GM12892 (cell line): ENCODE data around the gene HLA-DQA1.

Experiments used
- DNase-seq: peaks from one replicate; pipeline ENCODE4 v3.0.0; 2011; ENCODE audit not compliant: insufficient read length
- FAIRE-seq: peaks from 2 replicates; lab custom pipeline; 2011; peaks lifted over from hg19 to GRCh38; lab: Jason Lieb, UNC
- POLR2A ChIP-seq: IDR thresholded peaks from 2 replicates; pipeline ENCODE4 v1.6.1; 2011; ENCODE audit warnings: low read depth, low read length, control low read depth
- POLR2AphosphoS5 ChIP-seq: IDR thresholded peaks from 2 replicates; pipeline ENCODE4 v1.6.1; 2011; ENCODE audit warnings: low read depth, low read length, control low read depth
- TAF1 ChIP-seq: IDR thresholded peaks from 2 replicates; pipeline ENCODE4 v1.6.1; 2011; ENCODE audit warnings: low read depth, mild to moderate bottlenecking, control low read depth, low read length, borderline replicate concordance

Gene HLA-DQA1

DNA sequence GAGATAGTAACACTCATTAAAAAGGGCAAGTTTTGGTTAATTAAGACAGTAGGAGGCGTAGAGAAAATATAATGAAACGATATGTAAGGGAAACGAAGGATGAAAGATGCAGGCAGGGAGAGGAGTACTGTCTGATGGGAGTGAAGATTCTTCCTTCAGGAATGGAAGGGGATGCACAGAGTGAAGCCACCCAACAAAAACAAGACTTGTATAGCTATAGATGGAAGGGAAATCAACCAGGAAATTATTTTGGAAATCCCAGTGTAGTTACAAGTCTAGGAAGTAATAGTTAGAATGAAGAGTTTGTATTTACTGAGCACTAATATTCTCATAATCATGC is 27.8 kb upstream of the HLA-DQA1 start:
- TF ChIP-seq POLR2AphosphoS5 (no peak), POLR2A (no peak), TAF1 (no peak)
- FAIRE-seq (no peak), DNase-seq (no peak)

DNA sequence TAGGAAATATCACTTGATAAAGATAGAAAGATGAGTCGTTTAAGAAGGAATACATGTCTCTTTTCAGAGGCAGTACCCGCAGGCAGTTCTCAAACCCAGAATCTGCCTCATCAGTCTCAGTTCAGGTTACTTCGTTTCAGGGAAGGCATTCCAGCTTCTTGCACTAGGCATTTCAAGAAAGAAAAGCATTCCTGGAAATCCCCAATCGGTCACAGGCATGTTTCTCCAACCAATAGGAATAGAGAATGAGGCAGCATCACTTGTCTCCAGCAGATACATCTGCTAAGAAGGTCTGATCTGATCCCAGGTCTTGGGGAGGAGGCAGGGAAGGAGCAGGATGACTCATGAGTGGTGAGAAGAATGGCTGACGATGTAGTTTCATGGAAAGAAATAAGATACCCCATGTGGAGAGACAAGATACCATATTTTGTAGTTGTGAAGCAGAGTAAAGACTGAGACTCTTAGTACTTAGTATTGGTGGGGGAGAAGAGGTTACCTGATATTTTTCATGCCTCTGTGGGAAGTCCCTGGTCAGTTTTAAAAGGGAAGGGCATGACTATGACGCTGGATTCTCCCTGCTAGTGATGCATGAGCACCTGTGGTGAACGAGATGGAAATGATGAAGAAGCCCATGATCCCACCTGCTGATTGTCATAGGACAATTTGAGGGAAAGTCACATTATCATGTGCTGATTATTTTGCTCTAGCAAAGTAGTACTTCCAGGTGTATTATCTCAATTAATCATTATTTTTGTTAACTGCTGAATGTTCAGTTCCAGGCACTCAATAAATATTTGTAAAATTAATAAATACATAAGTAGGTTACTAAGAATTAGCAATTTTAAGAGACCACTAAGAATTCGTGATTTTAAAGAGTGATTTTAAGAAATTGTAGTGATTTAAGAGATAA is 27.2 kb upstream of the HLA-DQA1 start:
- TF ChIP-seq TAF1: peak; percentile 49; the same call in 1 of the 2 replicates
- peak; percentile 74 for TF ChIP-seq POLR2A
- peak; percentile 78 for TF ChIP-seq POLR2AphosphoS5
- FAIRE-seq (peak; percentile 99), DNase-seq (no peak)

DNA sequence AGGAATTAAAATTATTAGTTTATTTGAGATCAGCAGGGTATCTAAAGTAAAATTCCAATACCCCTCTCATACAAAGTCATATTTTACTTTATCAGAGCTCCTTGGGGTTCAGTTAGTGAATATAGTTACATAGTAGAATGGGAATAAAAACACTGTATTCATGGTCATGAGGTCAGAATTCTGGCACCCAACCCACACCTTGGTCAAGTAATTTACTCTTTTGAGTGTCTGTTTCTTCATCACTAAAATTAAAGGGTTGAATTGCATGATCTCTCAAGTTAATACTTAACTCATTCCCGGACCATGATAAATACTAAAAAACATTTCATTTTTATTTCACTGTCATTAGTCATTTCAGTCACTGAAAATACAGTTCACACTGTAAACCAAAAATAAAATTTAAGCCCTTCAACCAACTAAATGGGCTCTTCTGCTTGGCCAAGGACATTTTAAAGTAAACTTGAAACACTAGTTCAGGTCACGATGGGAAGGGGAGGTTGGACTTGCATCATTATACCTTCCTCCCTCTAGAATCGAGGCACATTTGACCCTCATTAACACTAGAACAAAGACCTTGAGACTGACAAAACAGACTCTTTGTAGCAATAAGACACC is 26.4 kb upstream of the HLA-DQA1 start:
- no peak for TF ChIP-seq TAF1
- TF ChIP-seq POLR2AphosphoS5: no peak
- no peak for TF ChIP-seq POLR2A
- DNase-seq: no peak
- FAIRE-seq: peak; percentile 77

DNA sequence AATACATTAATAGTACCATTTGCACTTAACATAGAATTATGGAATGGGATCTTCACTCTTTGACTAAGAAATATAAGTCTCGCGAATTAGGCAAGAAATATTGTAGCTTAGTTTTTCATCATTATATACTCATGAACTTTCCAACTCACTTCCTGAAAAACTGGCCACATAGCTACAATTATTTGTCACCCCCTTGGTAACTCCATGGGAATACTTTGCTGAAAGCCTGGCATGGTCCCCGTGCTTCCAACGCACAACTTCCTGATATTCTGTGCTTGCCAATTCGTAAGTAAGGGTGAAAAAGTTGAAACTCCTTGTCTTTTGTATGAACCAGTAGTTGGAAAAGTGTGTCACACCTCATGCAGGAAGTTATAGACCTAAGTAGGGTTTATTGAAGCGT is 23.7 kb upstream of the HLA-DQA1 start:
- FAIRE-seq (peak; percentile 65), DNase-seq (no peak)
- TF ChIP-seq POLR2A (no peak), POLR2AphosphoS5 (no peak)

DNA sequence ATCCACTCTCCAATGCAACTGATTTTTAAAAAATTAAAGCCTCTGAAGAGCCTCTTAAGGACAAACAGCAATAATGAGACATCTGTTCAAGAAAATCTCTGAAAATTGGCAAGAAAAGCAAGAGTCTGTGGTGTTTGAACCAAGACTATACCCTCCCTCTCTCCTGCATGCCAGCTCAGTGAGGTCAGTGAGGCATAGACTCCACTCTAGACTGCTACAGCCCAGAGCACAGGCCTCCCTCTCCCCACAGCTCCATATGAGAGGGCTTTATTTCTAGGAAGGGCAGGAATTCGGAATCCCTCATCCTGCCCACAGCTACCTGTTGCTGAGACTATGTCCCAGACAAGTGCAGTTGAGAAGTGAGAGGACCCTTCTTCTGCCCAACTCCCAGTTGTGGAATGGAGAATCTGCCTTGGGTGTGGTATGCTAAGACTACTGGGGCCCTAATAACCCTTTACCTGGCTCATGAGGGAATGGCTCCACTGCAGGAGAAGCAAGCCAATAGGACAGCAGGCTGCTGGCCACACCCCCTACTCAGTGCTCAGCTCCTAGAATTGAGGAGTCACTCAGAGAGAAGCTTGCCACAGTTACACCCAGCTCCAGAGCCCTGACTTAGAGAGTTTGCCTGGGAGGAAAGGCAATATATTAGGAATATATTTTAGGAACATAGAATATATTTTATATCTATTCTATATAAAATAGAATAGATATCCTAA is 22.7 kb upstream of the HLA-DQA1 start:
- no peak for TF ChIP-seq POLR2A
- TF ChIP-seq POLR2AphosphoS5: no peak
- TF ChIP-seq TAF1: no peak
- FAIRE-seq: no peak
- DNase-seq: no peak

DNA sequence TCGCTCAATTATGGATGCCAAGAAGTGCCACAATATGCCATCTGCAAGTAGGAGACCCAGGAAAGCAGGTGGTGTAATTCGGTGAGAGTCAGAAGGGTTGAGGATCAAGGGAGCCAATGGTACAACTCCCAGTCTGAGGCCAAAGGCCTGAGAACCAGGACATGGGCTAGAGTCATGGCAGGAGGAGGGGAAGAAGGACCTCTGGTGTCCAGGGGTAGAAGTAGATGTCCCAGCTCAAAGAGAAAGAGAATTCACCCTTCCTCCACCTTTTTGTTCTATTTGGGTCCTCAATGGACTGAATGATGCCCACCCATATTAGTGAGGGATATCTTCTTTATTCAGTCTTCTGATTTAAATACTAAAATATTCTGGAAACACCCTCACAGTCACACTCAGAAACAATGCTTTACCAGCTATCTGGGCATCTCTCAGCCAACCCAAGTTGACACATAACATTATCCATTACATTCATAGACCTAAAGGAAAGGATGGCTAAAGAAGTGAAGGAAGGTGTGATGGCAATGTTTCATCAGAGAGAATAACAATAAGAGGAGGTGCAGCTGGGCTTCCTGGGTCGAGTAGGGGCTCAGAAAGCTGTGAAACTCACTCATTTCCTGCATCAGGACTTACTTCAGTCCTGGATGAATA is 21.2 kb upstream of the HLA-DQA1 start:
- no peak for TF ChIP-seq TAF1
- no peak for TF ChIP-seq POLR2AphosphoS5
- TF ChIP-seq POLR2A: no peak
- FAIRE-seq (no peak), DNase-seq (no peak)

DNA sequence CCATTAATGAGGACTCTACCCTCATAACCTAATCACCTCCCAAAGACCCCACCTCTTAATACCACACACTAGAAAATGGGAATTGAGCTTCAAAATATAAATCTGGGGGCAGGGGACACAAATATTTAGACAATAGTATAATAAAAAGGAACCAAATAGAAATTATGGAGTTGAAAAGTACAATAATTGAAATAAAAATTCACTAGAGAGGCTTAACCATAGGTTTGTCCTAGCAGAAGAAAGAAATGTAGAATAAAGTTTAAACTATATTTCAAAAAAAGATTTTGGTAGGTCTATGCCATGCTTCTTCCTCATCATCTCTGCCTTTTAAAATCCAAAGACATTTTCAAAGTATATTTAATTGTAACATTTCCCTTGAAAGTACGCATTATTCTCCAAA is 19.5 kb upstream of the HLA-DQA1 start:
- DNase-seq: no peak
- TF ChIP-seq POLR2AphosphoS5 (no peak), TAF1 (no peak), POLR2A (no peak)
- FAIRE-seq: no peak

DNA sequence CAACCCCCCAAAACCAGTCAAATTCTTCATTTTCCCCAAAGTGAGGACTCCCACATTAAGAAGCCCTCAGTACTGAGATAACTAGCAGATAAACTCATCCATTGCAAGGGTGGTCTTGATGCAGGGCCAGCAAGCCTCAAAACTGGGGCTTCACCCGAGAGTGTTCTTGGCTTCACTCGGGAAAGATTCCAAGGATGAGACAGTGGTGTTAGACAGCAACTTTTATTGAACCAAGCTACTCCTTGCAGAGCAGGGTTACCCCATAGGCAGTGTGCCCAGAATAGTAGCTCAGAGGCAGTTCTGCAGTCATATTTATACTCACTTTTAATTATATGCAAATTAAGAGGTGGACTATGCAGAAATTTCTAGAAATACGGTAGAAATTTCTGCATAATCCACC is 15.8 kb upstream of the HLA-DQA1 start:
- TF ChIP-seq TAF1 (no peak), POLR2A (peak; percentile 70), POLR2AphosphoS5 (no peak; the same call in 1 of the 2 replicates)
- FAIRE-seq (peak; percentile 79), DNase-seq (no peak)

DNA sequence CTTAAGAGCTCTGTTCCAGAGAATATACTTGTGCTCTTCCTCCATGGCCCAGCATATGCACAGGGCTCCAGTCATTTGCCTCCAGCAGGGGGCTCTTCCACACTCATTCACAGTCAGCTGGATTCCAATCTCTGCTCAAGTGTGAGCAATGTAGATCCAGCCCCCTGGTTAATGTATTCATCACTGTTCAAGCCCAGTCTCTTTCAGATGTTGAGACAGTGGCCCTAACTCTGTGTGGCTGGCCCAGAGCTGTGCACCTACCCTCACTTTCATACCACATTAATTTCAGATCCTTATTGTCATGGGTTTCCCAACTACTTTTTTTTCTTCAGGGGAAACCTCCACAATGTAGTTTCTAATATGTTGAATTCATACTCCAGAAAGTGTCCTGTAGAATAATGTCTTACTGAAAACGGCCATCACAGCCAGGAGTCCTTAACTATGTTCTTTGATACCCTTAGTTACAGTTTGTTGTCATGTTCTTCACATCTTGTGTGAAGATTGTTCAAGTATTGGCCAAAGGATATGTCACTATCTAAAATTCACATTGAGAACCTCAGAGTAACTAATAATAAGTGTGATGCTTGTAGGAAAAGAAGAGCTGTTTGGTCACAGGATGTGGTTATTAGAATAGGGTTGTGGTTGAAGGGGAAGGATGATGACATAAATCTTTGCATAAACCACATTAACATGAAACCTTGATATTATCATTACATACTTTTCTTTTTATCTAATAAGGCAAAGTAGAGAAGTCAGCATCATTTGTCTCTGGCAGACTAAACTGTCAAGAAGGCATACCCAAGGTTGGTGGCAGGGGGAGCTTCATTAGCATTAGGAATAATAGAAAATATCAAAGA is 14.4 kb upstream of the HLA-DQA1 start:
- FAIRE-seq: peak; percentile 97
- peak; percentile 39 for DNase-seq
- TF ChIP-seq POLR2A (peak; percentile 84), TAF1 (peak; percentile 43; the same call in 1 of the 2 replicates), POLR2AphosphoS5 (peak; percentile 86)

DNA sequence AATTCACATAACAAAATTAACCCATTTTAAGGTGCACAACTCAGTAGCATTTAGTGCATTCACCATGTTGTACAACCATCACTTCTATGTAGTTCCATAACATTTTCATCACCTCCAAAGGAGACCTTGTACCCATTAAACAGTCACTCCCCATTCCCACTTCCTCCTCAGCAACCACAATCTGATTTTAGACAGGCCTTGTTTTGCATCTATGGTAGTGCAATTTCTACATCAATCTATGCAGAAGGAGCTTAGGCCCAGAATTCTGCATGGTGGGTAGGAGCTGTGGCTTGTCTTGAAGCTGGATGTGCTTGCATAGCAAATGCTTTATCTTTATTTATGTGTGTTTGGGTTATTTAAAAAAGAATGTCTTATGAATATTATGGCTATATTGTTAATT is 13.5 kb upstream of the HLA-DQA1 start:
- no peak for TF ChIP-seq POLR2AphosphoS5
- TF ChIP-seq TAF1: no peak
- TF ChIP-seq POLR2A: no peak
- peak; percentile 33 for FAIRE-seq

DNA sequence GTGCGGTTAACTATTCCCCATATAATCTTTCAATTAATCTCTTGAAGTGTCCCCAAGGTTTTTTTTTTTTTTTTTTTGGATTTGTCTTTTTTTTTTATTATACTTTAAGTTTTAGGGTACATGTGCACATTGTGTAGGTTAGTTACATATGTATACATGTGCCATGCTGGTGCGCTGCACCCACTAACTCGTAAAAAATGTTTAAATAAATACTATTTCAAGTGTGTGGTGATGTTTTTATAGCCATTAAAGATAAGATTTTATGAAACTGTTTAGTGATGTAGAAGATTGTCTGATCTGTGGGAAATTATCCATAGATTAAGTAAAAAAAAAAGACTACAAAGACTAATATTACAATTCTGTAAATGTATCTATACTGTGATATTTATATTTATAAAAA is 12.6 kb upstream of the HLA-DQA1 start:
- FAIRE-seq (no peak), DNase-seq (no peak)
- no peak for TF ChIP-seq TAF1
- no peak for TF ChIP-seq POLR2AphosphoS5
- no peak for TF ChIP-seq POLR2A

More for the DNA sequence above, 13.5 kb upstream of the HLA-DQA1 start:
- no peak for DNase-seq
